ENCODE data around the gene CLRN2.

Gene CLRN2

DNA sequence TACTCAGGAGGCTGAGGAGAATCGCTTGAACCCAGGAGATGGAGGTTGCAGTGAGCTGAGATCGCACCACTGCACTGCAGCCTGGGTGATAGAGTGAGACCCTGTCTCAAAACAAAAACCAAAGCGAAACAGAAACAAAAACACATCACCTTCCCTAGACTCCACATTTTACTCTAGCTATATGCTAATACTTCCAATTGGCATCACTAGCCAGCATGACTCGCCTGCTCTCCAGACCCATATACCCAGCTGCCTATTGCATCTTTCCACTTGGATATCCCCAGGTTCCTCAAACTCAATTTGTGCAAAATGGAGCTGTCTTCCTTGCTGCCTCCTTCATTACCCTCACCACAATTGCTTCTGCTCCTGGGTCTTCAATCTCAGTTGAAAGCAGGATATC is 39.6 kb downstream of the CLRN2 start:
- no peak for TF ChIP-seq CTCF (IDR thresholded peaks at IDR 0.05; ENCODE audit: low read depth, low read length, missing control alignments)
- no peak overlapping the region for H3K4me3 ChIP-seq (ENCODE audit: low read depth, low read length)
- DNase-seq (ENCODE audit: low read depth): no peak

- TF ChIP-seq CTCF (IDR thresholded peaks at IDR 0.05; ENCODE audit: low read depth, low read length, missing control alignments): no peak
- H3K4me3 ChIP-seq (ENCODE audit: low read depth, low read length): no peak overlapping the region
- DNase-seq (ENCODE audit: low read depth): no peak
Measured at GRCh38 chr4:17556498-17556897, 41.5 kb downstream of the CLRN2 start.

- no peak for DNase-seq (ENCODE audit: low read depth)
- no peak for TF ChIP-seq CTCF (IDR thresholded peaks at IDR 0.05; ENCODE audit: low read depth, low read length, missing control alignments)
- H3K4me3 ChIP-seq (ENCODE audit: low read depth, low read length): no peak overlapping the region
Measured at GRCh38 chr4:17557880-17558279, 42.9 kb downstream of the CLRN2 start.

- no peak for DNase-seq (ENCODE audit: low read depth)
- no peak for TF ChIP-seq CTCF (IDR thresholded peaks at IDR 0.05; ENCODE audit: low read depth, low read length, missing control alignments)
- no peak overlapping the region for H3K4me3 ChIP-seq (ENCODE audit: low read depth, low read length)
Measured at GRCh38 chr4:17558941-17559708, 44.2 kb downstream of the CLRN2 start.

DNA sequence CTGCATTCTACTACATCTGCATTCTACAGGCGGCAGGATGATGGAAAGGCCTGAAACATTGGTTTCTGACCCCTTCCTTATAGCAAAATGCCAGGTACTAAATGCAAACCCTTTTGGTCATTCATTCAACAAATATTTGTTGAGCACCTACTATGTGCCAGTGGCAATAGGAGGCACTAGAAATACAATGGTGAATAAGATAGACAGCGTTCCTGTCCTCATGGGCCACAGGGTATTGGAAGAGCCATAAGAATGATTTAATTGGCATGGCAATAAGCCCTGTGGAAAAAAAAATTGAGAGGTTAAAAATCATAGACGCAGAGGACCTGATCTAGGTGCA is 44.7 kb downstream of the CLRN2 start:
- no peak for DNase-seq (ENCODE audit: low read depth)
- no peak overlapping the region for H3K4me3 ChIP-seq (ENCODE audit: low read depth, low read length)
- no peak for TF ChIP-seq CTCF (IDR thresholded peaks at IDR 0.05; ENCODE audit: low read depth, low read length, missing control alignments)

DNA sequence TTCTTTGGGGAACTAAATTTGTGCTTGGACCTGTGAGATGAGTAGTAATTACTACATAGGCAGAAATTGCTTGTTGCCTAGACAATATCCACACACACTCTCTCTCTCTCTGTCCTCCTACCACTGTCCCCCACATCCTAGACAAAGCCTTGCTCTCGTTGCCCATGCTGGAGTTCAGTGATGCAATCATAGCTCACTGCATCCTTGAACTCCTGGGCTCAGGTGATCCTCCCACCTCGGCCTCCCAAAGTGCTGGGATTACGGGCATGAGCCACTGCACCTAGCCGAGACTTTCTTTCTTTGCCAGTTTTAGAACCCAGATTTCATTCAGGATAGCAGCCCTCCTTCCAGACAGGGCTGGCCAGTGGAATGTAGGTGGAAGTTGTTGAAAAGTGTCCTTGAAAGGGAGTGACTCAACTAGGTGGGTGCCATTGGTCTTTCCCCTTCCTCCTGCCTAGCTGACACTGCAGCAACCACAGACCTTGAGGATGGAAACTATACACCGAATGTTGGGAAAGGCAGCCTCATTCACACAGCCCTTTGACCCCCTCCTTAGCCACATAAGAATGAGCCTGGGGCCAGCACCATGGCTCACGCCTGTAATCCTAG is 45.2 kb downstream of the CLRN2 start:
- TF ChIP-seq CTCF (IDR thresholded peaks at IDR 0.05; ENCODE audit: low read depth, low read length, missing control alignments): no peak
- DNase-seq (ENCODE audit: low read depth): no peak
- no peak overlapping the region for H3K4me3 ChIP-seq (ENCODE audit: low read depth, low read length)
